ENCODE results near the gene AKT3.
"Not testable (repeated sequence)": the region's sequence is repeated elsewhere in the genome, so short reads cannot be mapped to it uniquely, and the experiment has no call there.

The AKT3 gene

GRCh38 chr1:243601720-243602119 lies 248.3 kb downstream of the AKT3 start:
- no peak for DNase-seq (ENCODE audit: low read depth in 2 of 2)

DNA sequence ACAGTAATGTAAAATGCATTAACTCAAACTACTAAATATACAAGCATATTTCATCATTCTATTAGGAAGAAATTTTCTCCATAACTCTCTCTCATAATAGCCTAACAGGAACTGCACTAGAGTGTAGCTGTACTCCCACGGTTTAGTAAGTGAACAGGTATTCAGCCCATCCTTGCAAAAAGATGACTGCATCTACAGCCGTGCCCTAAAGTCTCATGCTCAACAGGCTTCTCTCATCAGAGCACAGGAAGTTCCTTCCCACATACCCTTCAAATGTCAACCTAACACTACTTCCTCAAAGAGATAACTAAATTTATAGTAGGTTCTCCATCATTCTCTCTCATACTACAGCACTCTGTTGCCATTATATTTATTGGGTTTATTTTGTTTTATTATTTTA lies 251.6 kb downstream of the AKT3 start:
- DNase-seq (ENCODE audit: low read depth in 2 of 2), result no peak

GRCh38 chr1:243597383-243597782 lies 252.7 kb downstream of the AKT3 start:
- no peak for DNase-seq (ENCODE audit: low read depth in 2 of 2)

DNA sequence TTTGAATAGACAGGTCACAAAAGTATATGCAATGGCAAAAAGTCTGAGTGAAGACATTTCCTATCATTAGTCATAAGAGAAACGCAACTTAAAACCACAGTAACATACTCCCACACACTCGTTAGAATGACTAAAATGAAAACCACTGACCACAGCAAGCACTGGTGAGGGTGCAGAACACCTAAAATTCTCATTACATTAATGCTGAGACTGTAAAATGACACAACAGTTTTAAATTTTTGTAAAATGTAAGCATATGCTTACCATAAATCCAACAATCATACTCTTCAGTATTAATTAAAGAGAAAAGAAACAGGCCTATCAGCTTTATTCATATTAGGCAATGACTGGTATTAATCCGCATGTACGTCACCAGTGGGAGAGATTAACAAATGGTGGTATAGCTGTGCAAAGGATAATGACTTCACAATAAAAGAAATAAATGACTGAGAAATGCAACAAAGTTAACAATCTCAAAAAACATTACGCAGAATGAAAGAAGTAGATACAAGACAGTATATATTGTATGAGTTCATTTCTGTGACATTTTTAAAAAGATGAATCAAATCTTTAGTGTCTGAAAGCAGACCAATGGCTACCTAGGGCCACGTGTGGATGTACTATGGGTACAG lies 253.5 kb downstream of the AKT3 start:
- DNase-seq (ENCODE audit: low read depth in 2 of 2), result no peak

- no peak for DNase-seq (ENCODE audit: low read depth in 2 of 2)
These were observed 254.4 kb downstream of the AKT3 start for GRCh38 chr1:243595527-243596210.

DNA sequence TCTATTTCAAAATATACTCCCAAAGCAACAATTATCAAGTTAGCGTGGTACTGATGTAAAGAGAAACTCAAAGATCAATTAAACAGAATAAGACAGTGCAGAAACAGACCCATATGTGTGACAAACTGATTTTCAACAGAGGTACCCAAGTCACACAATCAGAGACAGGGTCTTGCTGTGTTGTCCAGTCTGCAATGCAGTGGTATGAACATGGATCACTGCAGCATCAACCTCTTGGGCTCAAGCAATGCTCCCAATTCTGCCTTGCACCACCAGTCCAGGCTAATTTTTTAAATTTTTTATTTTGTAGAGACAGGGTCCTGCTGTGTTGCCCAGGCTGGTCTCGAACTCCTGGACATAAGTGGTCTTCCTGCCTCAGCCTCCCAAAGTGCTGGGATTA lies 255.6 kb downstream of the AKT3 start:
- DNase-seq (ENCODE audit: low read depth in 2 of 2), result no peak

DNA sequence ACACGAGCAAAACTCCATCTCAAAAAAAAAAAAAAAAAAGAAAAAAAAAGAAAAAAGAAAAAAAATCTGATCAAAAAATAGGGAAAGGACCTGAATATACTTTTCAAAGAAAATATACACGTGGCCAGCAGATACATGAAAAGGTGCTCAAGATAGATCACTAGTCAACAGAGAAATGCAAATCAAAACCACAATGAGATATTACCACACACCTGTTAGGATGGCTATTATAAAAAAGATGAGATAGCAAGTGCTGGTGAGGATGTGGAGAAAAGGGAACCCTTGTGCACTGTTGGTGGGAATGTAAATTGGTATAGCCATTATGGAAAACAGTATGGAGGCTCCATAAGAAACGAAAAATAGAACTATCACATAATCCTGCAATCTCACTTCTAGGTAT lies 260.8 kb downstream of the AKT3 start:
- not testable (repeated sequence) for DNase-seq (ENCODE audit: low read depth in 2 of 2)

- no peak for DNase-seq (ENCODE audit: low read depth in 2 of 2)
These were observed 262.1 kb downstream of the AKT3 start for GRCh38 chr1:243587823-243588560.

DNA sequence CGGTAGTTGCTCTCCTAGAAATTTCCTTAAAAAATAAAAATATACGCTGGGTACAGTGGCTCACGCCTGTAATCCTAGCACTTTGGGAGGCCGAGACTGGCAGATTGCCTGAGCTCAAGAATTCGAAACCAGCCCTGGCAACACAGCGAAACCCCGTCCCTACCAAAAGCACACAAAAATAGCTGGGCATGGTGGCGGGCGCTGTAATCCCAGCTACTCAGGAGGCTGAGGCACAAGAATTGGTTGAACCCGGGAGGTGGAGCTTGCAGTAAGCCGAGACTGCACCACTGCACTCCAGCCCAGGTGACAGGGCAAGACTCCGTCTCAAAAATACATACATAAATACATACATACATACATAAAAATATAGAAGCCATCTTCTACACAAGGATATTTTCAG lies 262.8 kb downstream of the AKT3 start:
- DNase-seq (ENCODE audit: low read depth in 2 of 2), result no peak

GRCh38 chr1:243585982-243586381 lies 264.1 kb downstream of the AKT3 start:
- DNase-seq (ENCODE audit: low read depth in 2 of 2), result no peak

GRCh38 chr1:243582326-243582725 lies 267.7 kb downstream of the AKT3 start:
- DNase-seq (ENCODE audit: low read depth in 2 of 2), result no peak

GRCh38 chr1:243580984-243581383 lies 269.1 kb downstream of the AKT3 start:
- no peak for DNase-seq (ENCODE audit: low read depth in 2 of 2)

- DNase-seq (ENCODE audit: low read depth in 2 of 2), result no peak
These were observed 270.0 kb downstream of the AKT3 start for GRCh38 chr1:243580072-243580471.

DNA sequence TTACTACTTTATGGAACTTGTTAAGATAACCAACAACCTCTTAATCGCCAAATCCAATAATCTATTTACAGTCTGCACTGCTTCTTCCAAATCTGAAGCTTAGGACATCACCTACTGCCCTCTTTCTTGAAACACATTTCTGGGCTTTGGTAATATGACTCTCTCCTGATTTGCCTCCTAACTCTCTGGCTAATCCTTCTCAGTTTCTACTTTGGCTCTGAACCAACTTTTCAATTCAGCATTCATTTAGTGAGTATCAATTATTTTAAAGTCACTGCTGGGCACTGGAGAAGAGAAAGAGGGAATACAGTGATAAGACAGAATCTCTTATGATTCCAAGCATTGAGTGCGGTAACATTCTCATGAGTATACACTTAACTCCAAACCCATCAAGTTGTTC lies 275.0 kb downstream of the AKT3 start:
- DNase-seq (ENCODE audit: low read depth in 2 of 2), result no peak

GRCh38 chr1:243572940-243573339 lies 277.1 kb downstream of the AKT3 start:
- DNase-seq (ENCODE audit: low read depth in 2 of 2), result no peak

DNA sequence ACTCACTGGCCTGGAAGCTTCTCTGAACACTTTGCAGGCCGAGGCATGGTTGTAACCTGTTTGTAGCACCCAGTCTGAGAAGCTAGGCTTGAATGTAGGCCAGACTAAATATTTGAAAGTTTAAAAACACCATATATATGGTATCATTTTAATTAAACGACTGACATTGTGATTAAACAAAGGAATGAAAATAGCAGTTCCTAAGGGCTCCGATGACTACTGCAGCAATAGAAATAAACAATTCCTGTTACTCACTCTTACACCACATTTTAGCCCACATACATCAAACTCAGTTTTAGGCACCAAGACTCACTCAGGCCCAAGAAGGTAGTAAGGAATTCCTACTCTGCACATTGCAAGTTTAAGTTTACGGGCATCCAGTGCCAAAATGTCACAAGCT lies 281.2 kb downstream of the AKT3 start:
- DNase-seq (ENCODE audit: low read depth in 2 of 2), result no peak

GRCh38 chr1:243564814-243565213 lies 285.2 kb downstream of the AKT3 start:
- DNase-seq (ENCODE audit: low read depth in 2 of 2), result no peak

GRCh38 chr1:243563732-243564131 lies 286.3 kb downstream of the AKT3 start:
- DNase-seq (ENCODE audit: low read depth in 2 of 2), result no peak

- no peak for DNase-seq (ENCODE audit: low read depth in 2 of 2)
These were observed 287.6 kb downstream of the AKT3 start for GRCh38 chr1:243562473-243562872.

GRCh38 chr1:243561588-243562319 lies 288.3 kb downstream of the AKT3 start:
- no peak for DNase-seq (ENCODE audit: low read depth in 2 of 2)

DNA sequence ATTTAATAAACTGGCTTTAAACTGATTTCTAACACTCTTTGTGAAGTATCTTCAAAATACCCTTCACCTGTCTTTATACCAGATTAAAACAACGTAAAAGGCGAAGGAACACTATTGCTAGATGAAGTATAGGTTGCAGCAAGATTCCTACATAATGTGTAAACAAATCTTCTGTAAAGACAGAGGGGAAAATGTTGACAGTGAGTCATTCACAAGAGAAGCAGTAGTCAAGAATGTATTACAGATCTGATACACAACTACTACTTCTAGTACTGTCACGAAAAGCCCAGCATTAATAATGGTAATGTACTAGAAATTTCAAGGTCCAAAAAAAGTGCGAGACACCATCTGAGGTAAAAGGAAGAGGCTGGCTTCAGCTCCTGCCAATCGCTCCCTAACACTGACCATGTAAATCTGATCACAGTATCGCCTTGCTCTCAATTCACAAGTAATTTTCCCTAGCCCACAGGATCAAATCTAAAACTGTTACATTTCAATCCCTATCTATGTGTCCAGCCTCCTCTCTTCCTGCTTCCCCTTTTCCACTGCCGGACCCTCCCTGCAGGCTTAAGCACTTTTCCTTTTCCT lies 290.4 kb downstream of the AKT3 start:
- DNase-seq (ENCODE audit: low read depth in 2 of 2), result no peak

DNA sequence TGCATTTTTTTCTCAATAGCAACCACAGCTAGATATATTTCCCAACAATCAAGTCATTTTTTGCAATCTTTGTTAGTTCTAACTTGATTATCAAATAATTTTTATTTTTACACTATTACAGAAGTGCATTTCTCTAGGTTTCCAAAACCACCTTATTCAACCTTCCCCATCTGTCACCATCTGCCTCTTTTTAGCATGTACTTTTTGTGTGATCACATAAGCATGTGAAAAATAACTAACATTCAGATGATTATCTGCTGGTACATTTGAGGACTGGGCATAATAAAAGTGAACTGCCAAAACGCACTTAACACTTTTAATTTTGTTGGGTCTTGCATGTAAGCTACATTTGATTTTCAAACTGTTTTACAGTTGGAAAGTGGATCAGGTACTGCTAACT lies 291.5 kb downstream of the AKT3 start:
- no peak for DNase-seq (ENCODE audit: low read depth in 2 of 2)

Data from stimulated activated CD4-positive, alpha-beta T cell treated with anti-CD3 and anti-CD28 coated beads, Interleukin-12 subunit alpha, Interleukin-12 subunit beta, amount 100 ng/mL, for 24 hours (primary cell).